AG04449 (cell line): ENCODE results near the gene SLC35B2.

ENCODE experiments used
- CTCF ChIA-PET: fragments of 350-600 bp; formaldehyde crosslinking; extraction: SDS; loops from one replicate; lab custom pipeline; 2021; ENCODE audit warnings: antibody characterized with exemption; lab: Yijun Ruan, JAX
- POLR2A ChIA-PET: fragments of 400-600, 350-600 bp; formaldehyde crosslinking; extraction: SDS; loops from one replicate; lab custom pipeline; 2020; ENCODE audit warnings: antibody characterized with exemption, inconsistent platforms; lab: Yijun Ruan, JAX
- DNase-seq: peaks from one replicate; pipeline ENCODE4 v3.0.0-alpha.2; 2010; ENCODE audit warnings: low read depth, low spot score
- H3K4me3 ChIP-seq: 2 replicates; pipeline ENCODE4 v1.5.1; 2011; ENCODE audit warnings: low read depth, mild to moderate bottlenecking, control low read depth, low read length
- CTCF ChIP-seq: IDR thresholded peaks from one replicate; pipeline ENCODE4 v1.5.1; 2011; ENCODE audit warnings: mild to moderate bottlenecking, moderate library complexity, low read length, control low read depth, inconsistent platforms; ENCODE audit not compliant: insufficient read depth; ENCODE audit errors: missing control alignments

Gene SLC35B2

GRCh38 chr6:44254191-44255104 lies 2.9 kb downstream of the SLC35B2 start:
- DNase-seq: no peak
- CTCF ChIA-PET: interaction anchor here (0.8 to 7.4 kb wide), 12 partner anchors 8 to 156 kb away, joined by 3 to 73 read pairs (median 9); partner anchors contain the start of gene TMEM151B

GRCh38 chr6:44253307-44254101 lies 3.8 kb downstream of the SLC35B2 start:
- POLR2A ChIA-PET: interaction anchor here (0.7 kb wide), 1 partner anchor 8 kb away, joined by 3 read pairs; no protein-coding TSS in a partner anchor
- TF ChIP-seq CTCF: peak; percentile 49

More at GRCh38 chr6:44254191-44255104, 2.9 kb downstream of the SLC35B2 start:
- peak overlapping the region; percentile 8; the same call in 1 of the 2 replicates for H3K4me3 ChIP-seq
- POLR2A ChIA-PET: interaction anchor here (0.6 to 3.4 kb wide), 5 partner anchors 7 to 31 kb away, joined by 3 to 109 read pairs (median 3); partner anchors contain the start of genes HSP90AB1 and SLC29A1
- TF ChIP-seq CTCF: no peak

GRCh38 chr6:44251576-44252524 lies 5.5 kb downstream of the SLC35B2 start:
- no peak overlapping the region for H3K4me3 ChIP-seq
- CTCF ChIA-PET: interaction anchor here (1.1 to 7.4 kb wide), 5 partner anchors 9 to 152 kb away, joined by 3 to 73 read pairs (median 8); no protein-coding TSS in a partner anchor
- no peak for TF ChIP-seq CTCF
- POLR2A ChIA-PET: no interaction called here
- no peak for DNase-seq

More at GRCh38 chr6:44253307-44254101, 3.8 kb downstream of the SLC35B2 start:
- no peak overlapping the region for H3K4me3 ChIP-seq
- DNase-seq: no peak
- CTCF ChIA-PET: interaction anchor here (0.6 to 7.4 kb wide), 9 partner anchors 9 to 108 kb away, joined by 3 to 73 read pairs (median 6); no protein-coding TSS in a partner anchor

GRCh38 chr6:44250718-44251123 lies 6.6 kb downstream of the SLC35B2 start:
- no peak for TF ChIP-seq CTCF
- ChIA-PET POLR2A (no interaction called here), CTCF (interaction anchor here (0.9 to 7.4 kb wide), 4 partner anchors 8 to 17 kb away, joined by 3 to 73 read pairs (median 6); no protein-coding TSS in a partner anchor)
- no peak for DNase-seq
- H3K4me3 ChIP-seq: no peak overlapping the region

- POLR2A ChIA-PET: no interaction called here
- TF ChIP-seq CTCF: no peak
- no peak for DNase-seq
- CTCF ChIA-PET: interaction anchor here (0.9 to 8.1 kb wide), 4 partner anchors 14 to 77 kb away, joined by 3 to 135 read pairs (median 39); no protein-coding TSS in a partner anchor
- H3K4me3 ChIP-seq: no peak overlapping the region
Observed at GRCh38 chr6:44250067-44250717, 7.1 kb downstream of the SLC35B2 start.
